Right ventricle myocardium inferior (tissue), 1 donor: ENCODE measurements around the gene HS6ST3. TPM values are rescaled to one million over a fixed set of nuclear protein-coding genes. Genes with fewer than 3 reads are reported as not detected.

Experiments used
- ATAC-seq: fragments of 200-7000 bp; cut with Tn5 transposase; one replicate; pipeline ENCODE4 v1.9.1; 2020; ENCODE audit warnings: mild to moderate bottlenecking, moderate library complexity
- DNase-seq: peaks from one replicate; pipeline ENCODE4 v3.0.0; 2021; ENCODE audit errors: missing footprints
- intact Hi-C: fragments of 100-400 bp; cut with DNase I; formaldehyde crosslinking; loops from one replicate; pipeline ENCODE4 v1.11.0; 2022
- total RNA-seq: library from RNA; stranded (reverse); fragmentation: NEBNext Ultra II Directional; extraction: Animal tissue kit (Norgen Biotek cat#: 25700); gene quantifications from one replicate; pipeline ENCODE4 v1.2.1, GENCODE V29; 2021
- donor health status: DM: no; HTN: yes; CAD: no; lungs with severe emphysema.

HS6ST3 gene
- total RNA-seq, 1 donor from 2014 or later = 1.4 TPM

DNA sequence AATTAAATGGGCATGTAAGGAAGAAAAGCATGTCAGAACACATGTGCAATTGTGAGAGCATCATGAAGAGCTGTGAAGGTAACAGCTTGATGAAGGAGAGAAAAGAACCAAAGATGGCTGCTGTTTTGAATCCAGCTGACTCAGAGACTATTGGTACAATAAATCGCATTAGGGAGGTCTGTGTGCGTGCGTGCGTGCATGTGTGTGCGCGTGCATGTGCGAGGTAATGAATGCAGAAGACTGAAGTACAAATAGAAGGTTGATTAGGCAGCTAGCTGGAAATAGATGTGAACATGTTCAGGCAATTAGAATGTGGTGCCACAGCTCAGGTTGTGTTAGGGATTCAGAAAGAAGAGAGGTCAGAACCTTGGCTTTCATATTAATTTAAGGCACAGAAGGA is 463.9 kb downstream of the HS6ST3 start:
- DNase-seq (no peak), ATAC-seq (no peak)
- intact Hi-C loops = no loop called here

DNA sequence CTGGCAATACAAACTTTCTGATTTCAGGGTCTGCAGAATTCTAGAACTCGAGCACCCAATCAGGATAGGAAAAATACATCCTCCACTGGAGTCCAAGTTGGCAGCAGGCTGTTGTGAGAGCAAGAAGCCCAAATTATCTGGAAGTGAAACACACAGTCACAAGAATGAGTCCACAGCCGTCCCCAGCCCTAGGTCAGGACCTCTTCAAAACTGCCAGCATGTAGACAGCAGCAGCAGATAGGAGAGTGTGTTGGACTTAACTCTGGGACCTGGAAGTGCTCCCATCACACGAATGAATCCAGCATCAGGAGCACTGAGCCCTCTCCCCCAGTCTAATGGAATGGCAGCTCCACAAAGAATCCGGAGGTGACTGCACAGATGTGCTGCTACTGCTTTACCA is 483.7 kb downstream of the HS6ST3 start:
- ATAC-seq = peak; percentile 32
- DNase-seq = no peak
- intact Hi-C loops = no loop called here

- intact Hi-C loops = no loop called here
- peak; percentile 76 for ATAC-seq
- DNase-seq = no peak
Measured at GRCh38 chr13:96575423-96576320, 485.8 kb downstream of the HS6ST3 start.

DNA sequence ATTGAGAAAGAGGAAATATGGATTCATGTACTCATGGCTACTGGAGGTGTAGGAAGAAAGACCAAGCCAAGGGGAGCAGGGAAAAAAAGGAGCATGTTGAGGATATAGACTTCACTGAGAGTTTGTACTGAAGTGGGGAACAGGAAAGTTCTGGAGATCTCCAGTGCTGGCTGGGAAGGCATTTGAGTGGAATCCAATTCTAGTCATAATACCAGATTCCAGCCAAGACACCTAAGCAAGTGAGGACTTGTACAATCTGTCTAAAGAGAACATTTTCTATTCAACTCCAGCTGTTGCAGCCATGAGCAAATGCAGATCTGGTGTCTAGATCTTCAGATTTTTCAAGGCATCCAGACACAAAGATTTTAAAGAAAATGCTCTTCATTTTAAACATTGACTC is 491.8 kb downstream of the HS6ST3 start:
- DNase-seq (no peak), ATAC-seq (no peak)
- intact Hi-C loops = no loop called here

DNA sequence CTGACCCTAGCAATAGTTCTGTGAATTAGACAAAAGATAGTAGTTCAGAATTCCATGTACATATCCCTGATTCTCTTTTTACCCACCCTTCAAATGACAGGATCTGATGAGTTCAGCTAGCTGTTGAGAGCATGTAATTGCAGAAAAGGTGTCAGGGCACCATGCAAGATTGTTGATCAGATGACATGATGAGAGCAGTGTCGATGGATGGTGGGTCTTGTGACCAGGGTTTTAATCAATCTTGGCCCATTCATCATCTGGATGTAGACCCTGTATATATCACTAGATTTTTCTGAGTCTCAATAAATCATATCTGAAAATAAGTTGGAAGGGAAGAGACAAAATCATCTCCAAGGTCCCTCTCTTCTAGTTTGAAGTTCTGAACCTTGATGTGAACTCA is 525.3 kb downstream of the HS6ST3 start:
- intact Hi-C loops = no loop called here
- DNase-seq = no peak
- ATAC-seq = no peak

DNA sequence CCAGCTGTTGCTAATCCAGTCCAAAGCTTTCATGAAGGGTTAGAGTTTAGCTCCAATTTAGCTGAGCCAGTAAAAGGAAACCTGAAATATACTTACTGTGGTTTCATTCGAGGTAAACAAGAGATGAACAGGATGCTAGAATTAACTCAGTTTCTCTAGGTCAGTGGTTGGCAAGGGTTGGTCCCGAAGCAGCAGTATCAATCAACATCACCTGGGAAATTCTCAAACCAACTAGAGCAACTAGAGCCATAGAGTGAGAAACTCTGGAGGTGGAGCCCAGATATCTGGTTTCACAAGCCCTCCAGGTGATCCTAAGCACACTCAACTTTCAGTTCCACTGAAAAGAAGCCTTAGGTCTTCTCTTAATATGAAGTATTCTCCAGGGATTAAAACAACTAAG is 527.6 kb downstream of the HS6ST3 start:
- intact Hi-C loops = no loop called here
- ATAC-seq = no peak
- no peak for DNase-seq

DNA sequence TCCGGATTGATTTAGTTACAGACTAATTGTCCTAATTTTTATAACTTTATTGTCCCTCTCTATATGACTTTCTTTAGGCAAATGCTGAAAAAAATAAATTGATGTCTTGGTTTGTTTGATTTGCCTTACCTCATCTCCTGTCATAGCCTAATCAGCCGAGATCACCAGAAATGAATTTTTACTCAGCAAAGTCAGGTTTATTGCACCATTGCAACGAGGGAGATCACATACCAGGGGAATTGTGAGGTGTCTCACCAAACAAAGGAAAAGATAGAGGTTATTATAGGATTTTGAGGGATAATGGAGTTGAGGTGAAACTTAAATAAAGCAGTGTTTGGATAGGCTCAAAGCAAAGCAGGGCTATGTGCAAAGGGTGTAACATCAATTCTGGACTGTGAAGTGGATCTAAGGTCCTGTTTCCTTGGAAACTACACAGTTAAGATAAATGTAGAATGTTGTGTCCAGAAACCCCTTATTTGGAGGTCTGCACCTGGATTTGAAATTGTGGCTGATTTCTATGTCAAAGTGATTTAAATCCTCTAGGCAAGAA is 531.8 kb downstream of the HS6ST3 start:
- intact Hi-C loops = no loop called here
- DNase-seq (no peak), ATAC-seq (no peak)

- ATAC-seq = no peak
- no peak for DNase-seq
- intact Hi-C loops = no loop called here
Measured at GRCh38 chr13:96629331-96629730, 539.4 kb downstream of the HS6ST3 start.

- intact Hi-C loops = no loop called here
- ATAC-seq (no peak), DNase-seq (no peak)
Measured at GRCh38 chr13:96632536-96633320, 542.8 kb downstream of the HS6ST3 start.

DNA sequence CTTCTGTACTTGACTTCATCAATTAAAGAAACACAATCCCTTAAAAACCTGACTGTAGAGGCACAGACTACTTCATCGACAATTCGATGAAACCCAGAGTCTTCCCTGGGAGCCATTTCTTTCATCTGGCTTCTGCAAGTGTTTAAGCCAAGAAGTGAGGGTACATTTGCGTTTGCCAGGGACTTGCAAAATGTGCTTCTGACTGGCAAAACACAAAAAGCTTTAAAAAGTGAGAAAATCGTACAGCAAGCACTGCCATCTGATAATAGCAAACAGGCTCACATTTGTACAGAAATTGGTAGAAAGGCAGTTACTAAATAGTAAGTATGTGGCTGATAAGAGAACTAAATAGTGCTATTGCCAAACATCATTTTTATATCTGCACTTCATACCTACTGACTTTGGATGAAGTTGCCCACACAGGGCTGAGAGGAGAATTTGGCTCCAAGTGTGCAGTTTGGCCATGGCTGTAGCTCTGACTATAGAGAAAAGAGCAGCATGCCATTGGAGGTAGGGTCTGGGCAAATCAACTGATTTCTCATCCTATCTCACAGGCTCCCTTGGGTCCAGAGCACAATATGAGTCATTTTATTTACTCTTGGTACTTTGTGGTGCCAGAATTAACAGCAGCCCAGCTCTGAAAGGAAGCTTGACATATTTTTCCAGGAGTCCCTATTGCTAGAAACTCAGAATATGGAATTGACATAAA is 546.2 kb downstream of the HS6ST3 start:
- ATAC-seq (no peak), DNase-seq (no peak)
- intact Hi-C loops = no loop called here

DNA sequence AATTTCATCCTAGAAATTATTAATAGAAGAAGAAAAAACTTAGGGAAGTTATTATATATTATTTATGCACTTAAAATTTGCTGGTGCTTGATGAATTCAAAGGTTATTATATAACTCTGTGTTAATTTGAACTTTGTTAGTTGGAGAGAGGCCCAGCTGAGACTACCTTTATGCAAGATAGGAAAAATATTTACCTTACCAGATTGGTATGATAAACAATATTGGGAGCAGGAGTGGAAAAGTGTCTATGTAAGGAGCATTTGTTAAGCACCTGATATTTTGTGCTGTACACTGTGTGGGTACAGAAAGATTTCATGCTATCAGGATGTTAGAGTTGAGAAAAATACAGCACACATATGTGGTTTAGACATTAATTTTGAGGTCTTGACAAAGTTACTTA is 547.1 kb downstream of the HS6ST3 start:
- intact Hi-C loops = no loop called here
- ATAC-seq = no peak

GRCh38 chr13:96646101-96646500 is 556.2 kb downstream of the HS6ST3 start:
- DNase-seq (no peak), ATAC-seq (no peak)
- intact Hi-C loops = no loop called here

More for the DNA sequence above, 547.1 kb downstream of the HS6ST3 start:
- DNase-seq = no peak

DNA sequence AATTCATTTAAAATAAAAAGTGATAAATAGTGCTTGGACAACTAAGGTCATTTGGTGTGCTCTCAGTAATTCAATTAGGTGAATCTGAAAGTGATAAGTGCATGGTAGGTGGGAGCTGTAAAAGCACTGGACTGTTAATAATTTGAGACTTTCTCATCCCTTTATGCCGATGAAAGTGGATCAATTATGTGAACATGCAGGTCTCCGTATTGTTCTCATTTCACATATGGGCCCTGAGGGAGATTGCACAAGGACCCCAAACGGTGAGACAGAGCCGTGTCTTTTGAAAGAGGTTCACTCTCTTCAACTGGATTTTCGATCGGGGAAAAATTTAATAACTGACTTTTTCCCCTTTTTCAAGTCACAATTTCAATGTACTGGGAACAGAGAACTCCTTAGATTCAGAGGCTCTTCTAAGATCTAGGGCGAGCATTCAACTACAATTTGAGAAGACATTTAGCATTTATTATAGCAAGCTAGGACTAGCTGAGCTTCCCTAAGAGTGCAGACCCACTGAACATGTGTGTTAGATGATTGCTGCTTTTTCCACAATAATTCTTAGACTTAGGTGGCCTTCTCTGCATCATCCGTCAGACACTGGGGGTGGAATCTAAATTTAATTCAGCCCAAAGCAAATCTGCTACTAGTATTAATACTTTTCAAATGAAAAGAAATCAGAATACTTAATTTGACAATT is 556.8 kb downstream of the HS6ST3 start:
- intact Hi-C loops = no loop called here
- no peak for ATAC-seq
- no peak for DNase-seq

DNA sequence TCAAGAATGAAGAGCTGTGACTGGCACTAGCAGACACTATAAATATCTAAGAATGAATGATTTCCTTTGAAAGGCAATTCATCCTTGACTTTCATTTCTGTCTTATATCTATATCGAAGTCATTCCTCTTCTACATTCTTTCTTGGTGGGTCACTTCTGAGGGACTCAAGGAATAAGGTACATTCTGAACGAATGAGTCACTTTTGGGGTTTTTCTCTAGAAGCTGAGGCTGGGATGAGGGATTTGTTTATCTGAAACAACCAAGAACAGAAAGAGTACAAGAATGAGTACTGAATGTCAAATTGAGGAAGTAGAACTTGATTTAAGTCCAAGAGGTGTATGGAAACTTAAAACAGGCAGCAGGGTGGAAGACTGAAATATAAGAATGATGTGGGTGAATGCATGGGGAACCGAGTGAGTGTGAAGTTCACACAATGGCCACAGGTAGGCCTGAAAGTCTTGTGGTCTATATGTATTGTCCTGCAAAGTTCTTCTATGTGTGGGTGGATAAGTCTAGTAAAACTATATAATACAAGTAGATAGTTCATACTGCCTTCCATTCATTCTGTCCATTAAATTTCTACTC is 560.5 kb downstream of the HS6ST3 start:
- ATAC-seq (no peak), DNase-seq (no peak)
- intact Hi-C loops = no loop called here

GRCh38 chr13:96651598-96651997 is 561.7 kb downstream of the HS6ST3 start:
- ATAC-seq (no peak), DNase-seq (no peak)
- intact Hi-C loops = no loop called here

DNA sequence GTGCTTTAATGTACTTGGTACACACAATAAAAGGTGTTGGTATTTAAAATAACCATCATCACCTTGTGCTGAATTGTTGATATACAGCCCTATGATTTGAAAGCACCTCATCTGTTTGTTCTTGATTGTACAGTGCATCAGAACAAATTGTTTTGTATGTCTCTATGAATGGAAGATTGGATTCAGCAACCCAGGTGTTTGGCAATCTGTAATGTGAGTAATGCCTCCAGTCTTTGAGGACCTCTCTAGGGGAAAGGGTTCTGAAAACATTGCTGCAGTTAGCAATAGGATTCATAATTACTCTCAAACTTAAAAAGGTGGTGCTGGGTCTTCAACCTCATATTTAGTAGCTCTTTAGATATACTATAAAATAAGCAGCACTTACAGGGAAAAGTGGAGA is 562.6 kb downstream of the HS6ST3 start:
- DNase-seq (no peak), ATAC-seq (no peak)
- intact Hi-C loops = no loop called here

DNA sequence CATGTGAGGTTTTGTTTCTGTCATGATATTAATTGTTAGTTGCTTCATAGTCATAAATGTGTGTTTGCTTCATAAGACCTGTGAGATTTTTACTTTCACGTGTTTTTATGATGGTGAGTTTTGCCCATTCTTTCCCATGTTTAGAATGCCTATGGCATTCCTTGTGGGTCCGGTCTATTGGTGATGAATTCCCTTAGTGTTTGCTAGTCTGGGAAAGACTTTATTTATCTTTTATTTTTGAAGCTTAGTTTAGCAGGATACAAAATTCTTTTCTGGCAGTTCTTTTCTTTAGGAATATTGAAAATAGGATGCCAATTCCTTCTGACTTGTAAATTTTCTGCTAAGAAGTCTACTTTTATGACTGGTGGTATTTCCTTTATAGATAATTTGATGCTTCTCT is 571.7 kb downstream of the HS6ST3 start:
- ATAC-seq (no peak), DNase-seq (no peak)
- intact Hi-C loops = no loop called here

DNA sequence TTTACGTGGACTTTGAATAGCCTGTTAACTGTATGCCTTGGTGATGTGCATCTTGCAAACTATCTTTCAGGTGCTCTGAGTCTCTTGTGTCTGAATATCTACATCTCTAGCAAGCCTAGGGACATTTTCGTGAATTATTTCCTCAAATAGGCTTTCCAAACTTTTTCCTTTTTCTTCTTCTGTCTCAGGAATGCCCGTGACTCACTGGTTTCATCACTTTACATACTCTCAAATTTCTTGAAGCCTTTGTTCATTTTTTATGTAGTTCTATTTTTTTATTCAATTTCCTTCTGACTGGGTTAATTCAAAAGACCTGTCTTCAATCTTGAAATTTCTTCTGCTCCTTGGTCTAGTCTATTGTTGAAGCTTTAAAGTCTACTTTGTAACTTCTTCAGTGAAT is 572.1 kb downstream of the HS6ST3 start:
- DNase-seq = no peak
- intact Hi-C loops = no loop called here
- no peak for ATAC-seq
